ENCODE data around the gene ZNF454. TPM values are rescaled to one million over a fixed set of nuclear protein-coding genes. Genes with fewer than 3 reads are reported as not detected.

ZNF454 gene
- total RNA-seq, 1 experiment from 2014 or later = 0.61 TPM

DNA sequence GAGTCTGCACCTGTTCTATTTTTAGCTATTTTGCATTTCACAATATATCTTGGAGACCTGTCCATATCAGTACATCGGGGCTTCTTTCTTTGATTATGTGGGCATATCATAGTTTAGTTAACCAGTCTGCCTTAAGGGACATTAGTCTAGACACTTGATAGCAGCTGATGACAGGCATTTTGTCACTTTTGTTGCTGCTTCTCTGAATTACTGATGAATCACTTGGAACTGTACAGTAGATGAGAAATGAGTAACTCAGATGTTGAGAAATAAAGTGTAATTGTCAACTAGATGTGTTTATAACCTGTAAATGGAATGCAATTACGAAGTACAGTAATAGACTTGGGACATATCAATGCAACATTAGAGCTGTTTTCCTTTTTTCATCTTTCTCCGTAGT lies 38.1 kb upstream of the ZNF454 start:
- no peak overlapping the region for H3K27ac ChIP-seq (ENCODE audit: low read depth, low read length)
- no peak for ATAC-seq
- H4K20me1 ChIP-seq (ENCODE audit: insufficient read depth) = no peaks in the 10 kb centered on the region
- H3K79me2 ChIP-seq (ENCODE audit: insufficient read depth, low read length) = no peaks in the 10 kb centered on the region
- intact Hi-C loops (cut with micrococcal nuclease) = no loop called here
- H2AFZ ChIP-seq (ENCODE audit: low read depth, low read length, poor library complexity, severe bottlenecking) = no peak overlapping the region
- BruUV-seq (replicated peaks) = no TSS peak
- no peaks in the 10 kb centered on the region for H3K4me1 ChIP-seq (ENCODE audit: control insufficient read depth in 1 of 2, insufficient read depth in 2 of 2, low read length in 2 of 2)
- H3K9me3 ChIP-seq (ENCODE audit: control insufficient read depth in 1 of 2, insufficient read depth in 1 of 2, low read depth in 1 of 2, low read length in 2 of 2) = peaks cover 4 to 12% of the 10 kb centered on the region in 2 experiments; a peak in 2 of 4 replicates
- CTCF ChIA-PET = no interaction called here
- DNase-seq (ENCODE audit: low read depth, low spot score) = no peak
- TF ChIP-seq SP1 (IDR thresholded peaks at IDR 0.05; ENCODE audit: low read depth) = no peak
- TF ChIP-seq RAD21 (IDR thresholded peaks at IDR 0.05; ENCODE audit: low read depth) = no peak
- no peak for TF ChIP-seq CTCF (IDR thresholded peaks at IDR 0.05 in 2 of 3, conservative IDR thresholded peaks at IDR 0.05 in 1 of 3; ENCODE audit: borderline replicate concordance in 1 of 3, insufficient read depth in 1 of 3, low read depth in 2 of 3, low read length in 2 of 3)
- TF ChIP-seq ZBTB33 (IDR thresholded peaks at IDR 0.05; ENCODE audit: extremely low read depth, insufficient replicate concordance, low read length) = no peak
- TF ChIP-seq YY1 (IDR thresholded peaks at IDR 0.05; ENCODE audit: extremely low read depth, insufficient replicate concordance, low read depth, low read length) = no peak
- no peak for TF ChIP-seq EZH2phosphoT487 (IDR thresholded peaks at IDR 0.05; ENCODE audit: borderline replicate concordance)
- TF ChIP-seq, protein P1, sequence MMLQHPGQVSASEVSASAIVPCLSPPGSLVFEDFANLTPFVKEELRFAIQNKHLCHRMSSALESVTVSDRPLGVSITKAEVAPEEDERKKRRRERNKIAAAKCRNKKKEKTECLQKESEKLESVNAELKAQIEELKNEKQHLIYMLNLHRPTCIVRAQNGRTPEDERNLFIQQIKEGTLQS (IDR thresholded peaks at IDR 0.05) = no peak
- TF ChIP-seq POLR2A (IDR thresholded peaks at IDR 0.05; ENCODE audit: borderline replicate concordance, extremely low read depth, insufficient read depth, insufficient read length) = no peak
- no peak for TF ChIP-seq FOSL1 (IDR thresholded peaks at IDR 0.05; ENCODE audit: low read depth)
- no peak overlapping the region for H3K4me3 ChIP-seq (replicated peaks in 1 of 2; ENCODE audit: low read depth in 1 of 2, low read length in 2 of 2)
- no peak overlapping the region for H3K4me2 ChIP-seq (ENCODE audit: low read length)
- no peak overlapping the region for H3K9ac ChIP-seq (ENCODE audit: low read length)
- H3K9me2 ChIP-seq (ENCODE audit: insufficient read depth) = no peaks in the 10 kb centered on the region
- H3K36me3 ChIP-seq (ENCODE audit: control insufficient read depth in 1 of 2, insufficient read depth in 2 of 2, low read length in 2 of 2) = no peaks in the 10 kb centered on the region
- RAD21 ChIA-PET (ENCODE audit: low non-redundant PET in 1 of 2, low total read pairs in 2 of 2, uncharacterized antibody in 2 of 2, unreplicated experiment in 2 of 2) = no interaction called here
- POLR2A ChIA-PET = no interaction called here
- no peaks in the 10 kb centered on the region for H3K27me3 ChIP-seq (ENCODE audit: insufficient read depth, low read length)
